H1 (cell line): Measurements from ENCODE around the gene LRP1. TPM values are rescaled to one million over a fixed set of nuclear protein-coding genes. Genes with fewer than 3 reads are reported as not detected.

Experiments
- CTCF ChIA-PET: fragments of 300-600 bp; sonication (Branson Sonifier 250); formaldehyde crosslinking; loops from one replicate; lab custom pipeline; 2021; ENCODE audit not compliant: partially characterized antibody; lab: Charles Lee
- POLR2A ChIA-PET: fragments of 300-600 bp; sonication (Branson Sonifier 250); formaldehyde crosslinking; loops from one replicate; lab custom pipeline; 2021; ENCODE audit warnings: inconsistent platforms; ENCODE audit not compliant: partially characterized antibody; lab: Charles Lee
- DNase-seq, 2 experiments: peaks; one replicate each; pipeline versions ENCODE4 v3.0.0 to v3.0.0-alpha.2; 2010 to 2022; ENCODE audit warnings: low spot score in 2 of 2, low read depth in 1 of 2, mixed read lengths in 1 of 2
- FAIRE-seq: peaks from 2 replicates; lab custom pipeline; 2011; peaks lifted over from hg19 to GRCh38; lab: Jason Lieb, UNC
- H2AFZ ChIP-seq: 2 replicates; pipeline ENCODE4 v1.8.1; 2012; ENCODE audit warnings: low read length, inconsistent platforms
- H2AK5ac ChIP-seq: 2 replicates; pipeline ENCODE4 v1.6.1; 2013; ENCODE audit warnings: low read depth, low read length
- H2BK120ac ChIP-seq: replicated peaks from 2 replicates; pipeline ENCODE3; 2013; ENCODE audit warnings: low read depth, low read length, inconsistent platforms
- H2BK12ac ChIP-seq: 2 replicates; pipeline ENCODE4 v1.6.1; 2013; ENCODE audit warnings: low read depth, low read length
- H2BK15ac ChIP-seq: 2 replicates; pipeline ENCODE4 v1.6.1; 2013; ENCODE audit warnings: low read length
- H2BK20ac ChIP-seq: 2 replicates; pipeline ENCODE4 v1.6.1; 2013; ENCODE audit warnings: low read length
- H2BK5ac ChIP-seq: 2 replicates; pipeline ENCODE4 v1.6.1; 2013; ENCODE audit warnings: low read depth, low read length
- H3K14ac ChIP-seq: 2 replicates; pipeline ENCODE4 v1.6.1; 2013; ENCODE audit warnings: inconsistent platforms; ENCODE audit not compliant: insufficient read length
- H3K18ac ChIP-seq: 2 replicates; pipeline ENCODE4 v1.6.1; 2013; ENCODE audit warnings: low read length; ENCODE audit errors: extremely low read depth
- H3K23ac ChIP-seq: 2 replicates; pipeline ENCODE4 v1.6.1; 2013; ENCODE audit warnings: inconsistent platforms; ENCODE audit not compliant: insufficient read length
- H3K23me2 ChIP-seq: 2 replicates; pipeline ENCODE4 v1.6.1; 2013; ENCODE audit warnings: low read depth, low read length
- H3K27ac ChIP-seq: 2 replicates; pipeline ENCODE4 v1.6.1; 2011; ENCODE audit warnings: low read depth, low read length, inconsistent platforms
- H3K27me3 ChIP-seq, 4 experiments: replicated peaks in 1 of 4; 1 replicate in 1 of 4; 2 replicates in 3 of 4; pipeline versions ENCODE4 v1.6.1 to v1.8.1; 2011 to 2013; ENCODE audit warnings: low read length in 3 of 4, mild to moderate bottlenecking in 3 of 4, inconsistent platforms in 2 of 4, mixed read lengths in 2 of 4, moderate library complexity in 1 of 4; ENCODE audit not compliant: control insufficient read depth in 3 of 4, insufficient read depth in 3 of 4; ENCODE audit errors: extremely low read depth in 1 of 4
- H3K36me3 ChIP-seq, 4 experiments: 2 replicates each; pipeline versions ENCODE4 v1.6.1 to v1.8.1; 2011 to 2013; ENCODE audit warnings: mild to moderate bottlenecking in 4 of 4, low read length in 3 of 4, moderate library complexity in 2 of 4, control low read depth in 1 of 4, inconsistent platforms in 1 of 4; ENCODE audit not compliant: insufficient read depth in 4 of 4, control insufficient read depth in 2 of 4
- H3K4ac ChIP-seq: replicated peaks from 2 replicates; pipeline ENCODE3; 2013; ENCODE audit warnings: low read length, low read depth, mixed read lengths, inconsistent platforms; ENCODE audit not compliant: insufficient read length
- H3K4me1 ChIP-seq, 4 experiments: replicated peaks in 1 of 4; 1 replicate in 1 of 4; 2 replicates in 3 of 4; pipeline versions ENCODE4 v1.6.1 to v1.8.1; 2011 to 2013; ENCODE audit warnings: low read length in 3 of 4, inconsistent platforms in 2 of 4, mixed read lengths in 1 of 4; ENCODE audit not compliant: insufficient read depth in 4 of 4, control insufficient read depth in 3 of 4
- H3K4me2 ChIP-seq, 2 experiments: 2 replicates each; pipeline versions ENCODE4 v1.6.1 to v1.8.1; 2011 to 2013; ENCODE audit warnings: low read depth in 2 of 2, low read length in 2 of 2, control low read depth in 1 of 2, inconsistent platforms in 1 of 2, mild to moderate bottlenecking in 1 of 2; ENCODE audit not compliant: insufficient read depth in 1 of 2
- H3K4me3 ChIP-seq, 4 experiments: fragments of 200-600, 300-600 bp in 1 of 4; sonication (generic), shearing (Covaris generic), sonication (Bioruptor Twin) in 1 of 4; 2 replicates each; pipeline versions ENCODE4 v1.5.1 to v1.8.1; 2011 to 2016; ENCODE audit warnings: low read length in 4 of 4, low read depth in 3 of 4, control low read depth in 2 of 4, inconsistent platforms in 2 of 4, mild to moderate bottlenecking in 2 of 4, mixed read lengths in 1 of 4, moderate library complexity in 1 of 4; ENCODE audit not compliant: insufficient read depth in 2 of 4; ENCODE audit errors: extremely low read depth in 1 of 4
- H3K56ac ChIP-seq: replicated peaks from 2 replicates; pipeline ENCODE3; 2013; ENCODE audit warnings: low read depth, mild to moderate bottlenecking, mixed read lengths, low read length, inconsistent platforms; ENCODE audit not compliant: insufficient read length
- H3K79me1 ChIP-seq: 2 replicates; pipeline ENCODE4 v1.6.1; 2013; ENCODE audit warnings: low read depth, low read length, control low read depth
- H3K79me2 ChIP-seq, 2 experiments: 2 replicates each; pipeline versions ENCODE4 v1.6.1 to v1.8.1; 2012 to 2013; ENCODE audit warnings: low read length in 2 of 2, mild to moderate bottlenecking in 2 of 2, inconsistent platforms in 1 of 2; ENCODE audit not compliant: insufficient read depth in 2 of 2, control insufficient read depth in 1 of 2
- H3K9ac ChIP-seq, 4 experiments: replicated peaks in 1 of 4; 1 replicate in 1 of 4; 2 replicates in 3 of 4; pipeline versions ENCODE4 v1.6.1 to v1.8.1; 2011 to 2013; ENCODE audit warnings: low read depth in 3 of 4, low read length in 3 of 4, control low read depth in 2 of 4, mild to moderate bottlenecking in 2 of 4, moderate library complexity in 2 of 4, inconsistent platforms in 1 of 4; ENCODE audit errors: extremely low read depth in 1 of 4
- H3K9me3 ChIP-seq, 2 experiments: 2 replicates each; pipeline versions ENCODE4 v1.6.1 to v1.8.1; 2012 to 2013; ENCODE audit warnings: mild to moderate bottlenecking in 2 of 2, moderate library complexity in 2 of 2, control low read depth in 1 of 2, inconsistent platforms in 1 of 2, low read depth in 1 of 2, low read length in 1 of 2, mixed read lengths in 1 of 2; ENCODE audit not compliant: insufficient read depth in 2 of 2
- H4K20me1 ChIP-seq, 2 experiments: replicated peaks in 1 of 2; 2 replicates each; pipeline versions ENCODE3 to v1.8.1; 2011 to 2013; ENCODE audit warnings: inconsistent platforms in 2 of 2, low read length in 2 of 2, mild to moderate bottlenecking in 1 of 2; ENCODE audit not compliant: insufficient read depth in 2 of 2, control insufficient read depth in 1 of 2
- H4K5ac ChIP-seq: 2 replicates; pipeline ENCODE4 v1.6.1; 2013; ENCODE audit warnings: low read length, low read depth, mixed read lengths, inconsistent platforms; ENCODE audit not compliant: insufficient read length
- H4K8ac ChIP-seq: 2 replicates; pipeline ENCODE4 v1.8.0; 2013; ENCODE audit warnings: mild to moderate bottlenecking, moderate library complexity, low read length, inconsistent platforms; ENCODE audit not compliant: insufficient read depth; ENCODE audit errors: extremely low read depth
- H4K91ac ChIP-seq: replicated peaks from 2 replicates; pipeline ENCODE3; 2013; ENCODE audit warnings: low read length, mixed read lengths, inconsistent platforms; ENCODE audit not compliant: insufficient read length
- ASH2L ChIP-seq: fragments of 200-600, 300-600 bp; sonication (generic); IDR thresholded peaks from one replicate; pipeline ENCODE4 v1.7.1; 2017; ENCODE audit warnings: low read length
- BRCA1 ChIP-seq: IDR thresholded peaks from 2 replicates; pipeline ENCODE4 v1.6.1; 2012; ENCODE audit warnings: low read depth, low read length, improper control_type of control experiment
- CTCF ChIP-seq, 3 experiments: IDR thresholded peaks; 1 replicate in 2 of 3; 2 replicates in 1 of 3; pipeline versions ENCODE4 v1.5.1 to v1.6.1; 2011; ENCODE audit warnings: low read length in 3 of 3, mild to moderate bottlenecking in 3 of 3, inconsistent platforms in 2 of 3, low read depth in 1 of 3, moderate library complexity in 1 of 3; ENCODE audit not compliant: insufficient read depth in 1 of 3; ENCODE audit errors: control extremely low read depth in 1 of 3
- EZH2 ChIP-seq: fragments of 200-600 bp; sonication (generic); IDR thresholded peaks from 2 replicates; pipeline ENCODE4 v1.7.1; 2012; ENCODE audit warnings: low read depth, mild to moderate bottlenecking, moderate library complexity, low read length, inconsistent platforms; ENCODE audit not compliant: severe bottlenecking
- PHF8 ChIP-seq: fragments of 200-600 bp; sonication (generic); conservative IDR thresholded peaks from 2 replicates; pipeline ENCODE4 v1.7.1; 2012; ENCODE audit warnings: low read depth, mild to moderate bottlenecking, inconsistent platforms, low read length, moderate library complexity
- RNF2 ChIP-seq: fragments of 200-900, 300-1000 bp; sonication (generic); IDR thresholded peaks from 2 replicates; pipeline ENCODE4 v1.7.1; 2016; ENCODE audit warnings: borderline replicate concordance, low read depth, mild to moderate bottlenecking, antibody characterized with exemption, low read length; ENCODE audit not compliant: poor library complexity, severe bottlenecking; ENCODE audit errors: missing control alignments
- SIRT6 ChIP-seq: IDR thresholded peaks from one replicate; pipeline ENCODE4 v1.7.1; 2012; ENCODE audit warnings: low read length, inconsistent platforms
- SIX5 ChIP-seq: IDR thresholded peaks from 2 replicates; pipeline ENCODE4 v1.6.1; 2011; ENCODE audit warnings: mild to moderate bottlenecking, low read depth, low read length
- WGBS, 2 experiments: shearing (Covaris generic) in 1 of 2; methylation state at CpG; one replicate each; pipeline versions ENCODE4 v1.1.6 to v1.1.7; 2013 to 2015; ENCODE audit warnings: low lambda C conversion rate in 2 of 2, mixed read lengths in 2 of 2, inconsistent platforms in 1 of 2, low coverage in 1 of 2, missing lambda C conversion rate in 1 of 2; ENCODE audit not compliant: insufficient replicate concordance in 2 of 2, insufficient coverage in 1 of 2, insufficient read length in 1 of 2; ENCODE audit errors: extremely low coverage in 1 of 2, missing lambda C conversion rate in 1 of 2; 5-methylcytosine and 5-hydroxymethylcytosine counted together
- polyA plus RNA-seq, 7 experiments: library from polyadenylated mRNA; depleted of rRNA in 3 of 7; stranded (reverse) in 5 of 7; unstranded in 2 of 7; fragments of >200 nt in 5 of 7; fragments of 200-250 nt in 2 of 7; gene quantifications; 1 replicate in 5 of 7; 2 replicates in 1 of 7; 4 replicates in 1 of 7; pipeline versions ENCODE4 v1.2.1 to v1.2.3, GENCODE V29; 2011 to 2013; ENCODE audit warnings: missing spikeins in 2 of 7, mixed read lengths in 2 of 7
- total RNA-seq: library from RNA; stranded (reverse); fragmentation: NEBNext Ultra II Directional; extraction: Animal tissue kit (Norgen Biotek cat#: 25700); gene quantifications from 2 replicates; pipeline ENCODE4 v1.2.1, GENCODE V29; 2021

The LRP1 gene
- total and polyA plus RNA-seq, 2 of the 8 experiments (the other 6 are each of a cell fraction or from before 2014, with no cell fraction given) = 35.3 to 92.5 TPM

- peak overlapping the region; percentile 14; the same call in 1 of the 2 replicates for H2BK12ac ChIP-seq
- no peak overlapping the region for H2BK20ac ChIP-seq
- H3K56ac ChIP-seq = no peak overlapping the region
- peak in 1 of 2 experiments; percentile 49 for DNase-seq
- H3K4me3 ChIP-seq = peak overlapping the region; percentile 7 to 46 (median 20); a peak in 3 of 8 replicates
- H3K27me3 ChIP-seq = peaks cover 88 to 98% (median 98%) of the 10 kb centered on the region in 4 experiments
- peak overlapping the region; percentile 26; the same call in 1 of the 2 replicates for H2AK5ac ChIP-seq
- H3K23me2 ChIP-seq = peaks cover 7% of the 10 kb centered on the region; the same call in 1 of the 2 replicates
- H3K4me2 ChIP-seq = peak overlapping the region; percentile 58 to 71
- peak overlapping the region; percentile 32 for H3K18ac ChIP-seq
- H2BK120ac ChIP-seq = no peak overlapping the region
- peak overlapping the region; percentile 20; the same call in 1 of the 2 replicates for H2BK15ac ChIP-seq
- WGBS, 2 experiments = 18% methylated on average over 14 of the region's 14 CpGs; no CpG with 5 or more reads in 1 of the 2 experiments
- H3K36me3 ChIP-seq = no peaks in the 10 kb centered on the region
- no peak overlapping the region for H3K14ac ChIP-seq
- no peak for FAIRE-seq
- no peak overlapping the region for H4K5ac ChIP-seq
- ChIA-PET CTCF (interaction anchor here (0.6 to 10.1 kb wide), 6 partner anchors 8 to 1069 kb away, joined by 3 to 726 read pairs (median 3); partner anchors contain the start of genes SHMT2 and STAC3), POLR2A (interaction anchor here (0.6 to 8.8 kb wide), 4 partner anchors 8 to 46 kb away, joined by 3 to 686 read pairs (median 3); partner anchors contain the start of gene SHMT2)
- H4K91ac ChIP-seq = no peak overlapping the region
- no peaks in the 10 kb centered on the region for H3K79me1 ChIP-seq
- no peak overlapping the region for H3K23ac ChIP-seq
- H4K8ac ChIP-seq = no peak overlapping the region
- peaks cover 16 to 41% of the 10 kb centered on the region in 2 experiments for H4K20me1 ChIP-seq
- peak overlapping the region; percentile 47 for H3K4ac ChIP-seq
- no peak overlapping the region for H3K27ac ChIP-seq
- no peak overlapping the region for H2BK5ac ChIP-seq
- no peaks in the 10 kb centered on the region for H3K79me2 ChIP-seq
- peaks cover 0 to 51% (median 39%) of the 10 kb centered on the region in 4 experiments; a peak in 6 of 7 replicates for H3K4me1 ChIP-seq
- H3K9me3 ChIP-seq = no peaks in the 10 kb centered on the region
- no peak overlapping the region for H2AFZ ChIP-seq
- no peak overlapping the region for H3K9ac ChIP-seq
- TF ChIP-seq EZH2 (peak; percentile 78), RNF2 (no peak), CTCF (IDR thresholded peaks at IDR 0.05; ENCODE audit: control extremely low read depth in 1 of 3, insufficient read depth in 1 of 3, low read depth in 1 of 3, low read length in 3 of 3) (no peak), ASH2L (peak; percentile 5), BRCA1 (no peak), SIRT6 (no peak), PHF8 (no peak), SIX5 (no peak)
Measured at GRCh38 chr12:57219205-57219992, 91.1 kb downstream of the LRP1 start.
